Activated CD8-positive, alpha-beta memory T cell treated with anti-CD3 and anti-CD28 coated beads, Interleukin-2, amount 50 U/mL, for 1 hour (primary cell): Measurements from ENCODE around the gene CFAP20DC.

Source experiments
- DNase-seq: peaks from one replicate; pipeline ENCODE4 v3.0.0-alpha.2; 2020; ENCODE audit errors: extremely low read depth

Gene CFAP20DC

DNA sequence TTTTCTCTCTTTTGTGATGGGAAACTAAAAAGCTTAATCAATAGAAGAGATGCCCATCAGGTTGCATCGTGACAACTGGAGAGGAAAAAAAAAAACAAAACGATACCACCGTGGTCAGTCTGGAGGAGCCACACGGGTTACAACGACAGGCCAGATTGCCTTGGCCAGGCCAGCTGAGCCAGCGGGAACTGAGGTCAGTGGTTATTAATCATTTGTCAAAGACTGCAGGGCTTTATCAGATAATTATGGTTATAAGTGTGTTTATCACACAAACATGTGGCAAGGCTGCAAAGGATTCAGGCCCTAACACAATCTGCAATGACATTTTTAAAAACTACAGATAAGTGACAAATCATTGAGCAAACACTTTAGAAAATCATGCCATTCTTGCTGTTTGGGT lies 248.3 kb downstream of the CFAP20DC start:
- DNase-seq = no peak

DNA sequence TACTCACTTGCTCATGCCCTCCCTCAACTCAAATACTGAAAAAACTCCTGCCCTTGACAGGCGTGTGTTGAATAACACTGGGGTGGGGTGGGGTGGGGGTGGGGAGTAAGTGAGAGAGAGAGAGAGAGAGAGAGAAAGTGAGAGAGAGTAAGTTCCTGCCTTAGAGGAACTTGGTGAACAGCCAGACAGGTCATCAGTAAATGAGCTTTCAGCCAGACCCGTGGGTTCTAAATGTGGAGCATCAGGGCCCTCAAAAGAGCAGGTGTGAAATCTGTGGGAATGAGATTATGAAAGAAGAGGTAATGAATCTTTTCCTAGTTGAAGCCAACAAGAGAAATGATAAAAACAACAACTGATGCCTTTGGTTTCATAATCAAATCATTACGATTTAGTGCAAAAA lies 248.9 kb downstream of the CFAP20DC start:
- no peak for DNase-seq

DNA sequence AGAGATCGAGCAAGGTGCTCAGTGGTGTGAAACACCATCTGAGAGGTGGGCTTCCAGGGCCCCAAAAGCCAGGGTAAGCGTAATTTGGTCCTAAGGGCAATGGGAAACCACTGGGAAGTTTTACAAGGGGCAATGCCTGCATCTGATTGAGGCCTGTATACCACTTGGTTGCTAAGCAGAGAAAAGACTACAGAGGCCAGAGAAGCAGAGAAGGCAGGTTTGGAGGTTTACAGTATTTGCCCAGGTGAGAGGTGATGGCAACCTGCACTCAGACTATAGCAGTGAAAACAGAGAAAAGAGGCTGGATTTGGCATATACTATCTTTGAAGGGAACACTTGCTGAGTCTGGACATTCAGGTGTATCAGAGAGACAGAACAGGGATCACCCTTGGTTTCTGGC lies 249.8 kb downstream of the CFAP20DC start:
- no peak for DNase-seq

DNA sequence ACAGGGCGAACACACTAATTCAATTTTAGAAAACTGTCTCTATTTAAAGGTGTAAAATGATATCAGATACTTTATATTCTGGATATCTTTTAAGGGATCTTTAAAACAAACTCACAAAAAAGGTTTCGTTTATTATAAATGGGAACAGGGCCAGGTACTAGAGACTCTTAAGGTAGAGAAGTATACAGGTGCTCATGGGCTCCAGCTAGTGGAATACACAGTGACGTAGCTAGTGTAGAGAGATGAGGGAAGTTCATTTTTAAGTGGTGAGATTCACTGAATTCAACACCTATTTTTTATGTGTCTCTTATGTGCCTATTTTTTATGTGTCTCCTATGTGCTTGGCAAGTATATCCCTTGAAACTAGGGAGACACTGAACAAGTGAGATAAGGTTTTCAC lies 250.6 kb downstream of the CFAP20DC start:
- no peak for DNase-seq

DNA sequence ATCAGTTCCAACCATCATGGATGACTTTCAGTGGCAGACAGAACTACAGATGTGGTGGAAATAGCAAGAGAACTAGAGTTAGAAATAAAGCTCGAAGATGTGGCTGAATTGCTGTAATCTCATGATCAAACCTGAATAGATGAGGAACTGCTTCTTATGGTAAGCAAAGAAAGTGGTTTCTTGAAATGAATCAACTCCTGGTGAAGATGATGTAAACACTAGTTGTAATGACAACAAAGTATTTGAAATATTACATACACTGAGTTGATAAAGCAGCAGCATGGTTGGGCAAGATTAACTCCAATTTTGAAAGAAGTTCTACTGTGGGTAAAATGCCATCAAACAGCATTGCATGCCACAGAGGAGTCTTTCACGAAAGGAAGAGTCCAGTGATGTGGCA lies 251.5 kb downstream of the CFAP20DC start:
- DNase-seq = no peak

DNA sequence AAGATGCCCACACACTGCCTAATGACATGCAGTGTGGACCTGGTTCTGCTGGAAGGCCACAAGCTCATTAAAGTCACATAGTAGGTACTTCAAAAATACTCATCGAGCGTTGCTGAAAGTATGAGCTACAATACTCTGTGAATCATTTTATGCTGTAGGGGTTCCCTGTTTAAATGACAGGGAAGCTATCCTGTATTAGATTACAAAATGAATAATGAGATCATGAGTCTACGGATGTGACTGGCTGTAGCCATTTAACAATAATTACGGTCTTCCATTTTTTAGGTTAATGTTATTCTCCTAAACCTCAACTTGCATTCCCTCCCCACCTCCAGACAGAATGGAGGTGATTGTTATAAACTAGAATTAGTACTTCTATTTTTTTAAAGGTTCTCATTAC lies 255.1 kb downstream of the CFAP20DC start:
- no peak for DNase-seq

DNA sequence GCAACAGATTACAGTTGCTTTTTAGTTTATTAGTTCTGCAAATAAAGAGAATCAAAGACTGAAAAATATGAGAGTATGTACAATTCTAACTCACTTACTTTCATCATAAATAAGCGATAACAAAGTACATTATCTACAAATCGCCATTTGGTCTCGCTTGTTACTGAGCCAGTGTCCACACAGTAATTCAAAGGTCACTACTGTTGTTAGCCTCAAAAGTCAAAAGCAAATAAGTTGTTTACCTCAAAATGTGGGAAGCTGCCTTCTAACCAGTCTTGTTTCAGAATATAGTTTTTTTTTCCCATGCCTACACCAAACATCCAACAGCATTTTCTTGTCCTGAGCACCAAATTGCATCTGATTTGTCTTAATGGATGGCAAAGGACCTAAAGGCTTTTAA lies 255.9 kb downstream of the CFAP20DC start:
- DNase-seq = no peak

DNA sequence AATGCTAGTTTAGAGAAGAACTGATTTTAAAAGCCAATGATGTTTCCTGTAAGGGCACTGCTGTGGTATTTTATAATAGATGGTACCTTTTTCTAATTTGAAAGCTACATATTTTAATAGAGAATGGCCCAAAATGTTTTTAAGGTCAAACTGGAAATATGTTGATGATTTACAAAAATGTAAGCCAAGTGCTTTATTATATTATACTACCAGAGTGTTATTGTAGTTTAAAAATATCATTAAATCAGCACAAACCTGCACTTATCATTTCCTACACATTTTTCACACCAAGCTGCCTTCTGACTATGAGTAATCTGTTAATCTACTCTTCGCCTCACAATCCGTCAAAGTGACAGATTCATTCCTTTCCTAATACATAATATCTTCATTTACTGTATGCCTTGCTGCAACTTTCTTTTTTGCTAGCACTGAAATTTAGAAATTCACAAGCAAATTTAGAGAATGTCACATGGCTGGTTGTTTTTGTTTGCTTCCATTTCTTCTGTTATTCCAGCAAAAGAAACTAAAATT lies 256.8 kb downstream of the CFAP20DC start:
- no peak for DNase-seq

DNA sequence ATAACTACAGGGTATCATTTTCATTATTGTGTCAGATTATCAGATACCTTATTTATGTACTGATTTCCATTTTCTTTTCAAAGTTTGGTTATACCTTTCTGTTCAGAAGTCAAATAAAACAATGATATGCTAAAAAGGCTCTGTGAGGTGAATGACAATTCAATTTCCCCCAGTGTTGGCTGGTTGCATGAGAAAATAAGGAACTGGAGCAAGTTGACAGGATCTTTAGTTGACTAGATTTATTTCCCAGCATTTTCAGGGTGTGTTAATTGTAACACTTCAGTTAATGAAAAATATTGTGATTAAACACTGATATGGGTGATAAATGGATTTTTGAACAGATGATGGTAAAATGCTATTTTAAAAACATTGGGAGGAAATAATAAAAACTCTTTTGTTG lies 260.4 kb downstream of the CFAP20DC start:
- no peak for DNase-seq

DNA sequence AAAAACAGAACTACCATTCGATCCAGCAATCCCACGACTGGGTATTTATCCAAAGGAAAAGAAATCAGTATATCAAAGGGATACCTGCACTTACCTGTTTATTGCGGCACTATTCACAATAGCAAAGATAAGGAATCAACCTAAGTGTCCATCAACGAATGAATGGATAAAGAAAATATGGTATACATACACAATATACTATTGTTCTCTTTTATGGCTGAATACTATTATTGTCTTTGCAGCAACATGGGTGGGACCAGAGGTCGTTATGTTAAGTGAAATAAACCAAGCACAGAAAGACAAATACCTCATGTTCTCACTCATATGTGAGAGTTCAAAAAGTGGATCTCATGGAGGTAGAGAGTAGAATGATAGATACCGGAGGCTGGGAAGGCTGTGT lies 264.9 kb downstream of the CFAP20DC start:
- DNase-seq = no peak

DNA sequence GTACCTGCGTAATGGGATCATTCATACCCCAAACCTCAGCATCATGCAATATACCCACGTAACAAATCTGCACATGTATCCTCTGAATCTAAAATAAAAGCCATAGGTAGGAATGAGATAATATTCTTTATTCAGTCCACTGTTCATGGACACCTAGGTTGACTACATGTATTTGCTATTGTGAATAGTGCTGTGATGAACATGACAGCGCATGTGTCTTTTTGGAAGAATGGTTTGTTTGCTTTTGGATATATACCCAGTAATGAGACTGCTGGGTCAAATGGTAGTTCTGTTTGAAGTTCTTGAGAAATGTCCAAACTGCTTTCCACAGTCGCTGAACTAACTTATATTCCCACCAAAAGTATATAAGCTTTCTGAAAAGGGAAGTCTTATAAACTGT lies 265.4 kb downstream of the CFAP20DC start:
- no peak for DNase-seq

DNA sequence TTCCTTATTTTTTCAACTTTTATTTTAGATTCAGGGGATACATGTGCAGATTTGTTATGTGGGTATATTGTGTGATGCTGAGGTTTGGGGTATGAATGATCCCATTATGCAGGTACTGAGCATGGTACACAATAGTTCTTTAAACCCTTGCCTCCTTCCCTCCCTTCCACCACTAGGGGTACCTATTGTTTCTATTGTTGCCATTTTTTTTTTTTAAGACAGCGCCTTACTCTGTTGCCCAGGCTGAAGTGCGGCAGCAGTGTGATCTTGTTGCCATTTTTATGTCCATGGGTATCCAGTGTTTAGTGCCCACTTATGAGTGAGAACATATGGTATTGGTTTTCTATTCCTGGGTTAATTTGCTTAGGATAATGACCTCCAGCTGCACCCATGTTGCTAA lies 266.0 kb downstream of the CFAP20DC start:
- no peak for DNase-seq

DNA sequence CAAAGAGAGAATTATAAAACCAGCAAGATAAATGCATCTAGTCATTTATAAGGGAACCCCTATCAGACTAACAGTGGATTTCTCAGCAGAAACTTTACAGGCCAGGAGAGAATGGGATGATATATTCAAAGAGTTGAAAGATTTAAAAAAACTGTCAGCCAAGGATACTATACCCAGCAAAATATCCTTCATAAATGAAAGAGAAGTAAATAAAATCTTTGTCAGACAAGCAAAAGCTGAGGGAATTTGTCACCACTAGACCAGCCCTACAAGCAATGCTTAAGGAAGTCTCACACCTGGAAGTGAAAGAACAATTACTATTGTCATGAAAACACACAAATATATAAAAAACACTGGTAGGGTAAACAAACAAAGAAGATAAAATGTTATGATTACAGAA lies 269.9 kb downstream of the CFAP20DC start:
- DNase-seq = no peak

DNA sequence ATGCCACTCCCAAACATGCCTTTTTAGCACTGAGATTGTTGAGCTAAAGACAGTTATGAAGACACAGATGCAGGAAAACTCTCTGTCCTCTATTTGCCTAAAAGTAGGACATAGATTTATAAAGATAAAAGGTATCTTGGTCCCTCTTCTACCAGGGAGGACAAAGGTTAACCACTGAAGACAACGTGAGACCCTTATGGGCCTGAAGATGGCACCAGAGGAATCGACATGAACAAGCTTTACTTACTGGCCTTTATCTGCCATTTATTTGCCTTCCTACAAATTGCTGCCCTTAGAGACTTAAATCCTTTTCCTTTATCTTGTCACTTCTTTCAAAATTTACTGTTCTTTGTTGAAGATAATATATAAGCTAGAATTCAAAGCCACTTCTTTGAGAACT lies 273.6 kb downstream of the CFAP20DC start:
- DNase-seq = no peak

DNA sequence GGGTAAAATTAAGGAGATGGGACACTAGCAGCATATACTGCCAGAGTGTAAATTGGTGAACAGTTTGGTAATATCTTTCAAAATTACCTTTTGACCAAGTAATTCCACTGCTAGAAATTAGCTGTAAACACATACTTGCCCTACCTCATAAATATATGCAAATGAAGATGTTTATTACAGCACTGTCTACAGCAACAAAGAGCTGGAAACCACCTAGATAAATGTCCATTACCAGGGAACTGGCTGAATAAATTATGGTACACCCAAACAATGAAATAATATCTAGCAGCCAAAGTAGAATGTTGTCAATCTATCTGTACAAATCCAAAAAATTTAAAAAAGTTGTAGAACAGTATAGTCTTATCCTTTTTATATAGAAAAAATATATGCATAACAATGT lies 277.4 kb downstream of the CFAP20DC start:
- DNase-seq = no peak

DNA sequence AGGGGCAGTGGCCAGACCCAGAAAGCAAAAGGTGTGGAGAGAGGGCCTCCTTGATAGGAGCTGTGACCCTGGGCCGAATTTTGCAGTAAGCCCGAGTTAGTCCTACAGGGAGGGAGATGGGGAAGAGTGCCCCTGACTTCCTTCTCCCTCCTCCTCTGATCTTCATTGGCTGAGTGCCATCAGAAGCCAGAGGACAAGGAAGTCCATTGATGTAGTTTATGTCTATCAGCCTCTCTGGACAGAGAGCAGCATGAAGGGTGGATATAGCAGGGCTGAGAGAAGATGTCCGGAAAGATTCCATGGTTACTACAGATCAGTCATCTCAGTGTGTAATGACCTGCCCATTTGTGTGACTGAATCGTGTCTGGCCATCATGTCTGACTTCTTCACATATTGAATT lies 280.8 kb downstream of the CFAP20DC start:
- no peak for DNase-seq

DNA sequence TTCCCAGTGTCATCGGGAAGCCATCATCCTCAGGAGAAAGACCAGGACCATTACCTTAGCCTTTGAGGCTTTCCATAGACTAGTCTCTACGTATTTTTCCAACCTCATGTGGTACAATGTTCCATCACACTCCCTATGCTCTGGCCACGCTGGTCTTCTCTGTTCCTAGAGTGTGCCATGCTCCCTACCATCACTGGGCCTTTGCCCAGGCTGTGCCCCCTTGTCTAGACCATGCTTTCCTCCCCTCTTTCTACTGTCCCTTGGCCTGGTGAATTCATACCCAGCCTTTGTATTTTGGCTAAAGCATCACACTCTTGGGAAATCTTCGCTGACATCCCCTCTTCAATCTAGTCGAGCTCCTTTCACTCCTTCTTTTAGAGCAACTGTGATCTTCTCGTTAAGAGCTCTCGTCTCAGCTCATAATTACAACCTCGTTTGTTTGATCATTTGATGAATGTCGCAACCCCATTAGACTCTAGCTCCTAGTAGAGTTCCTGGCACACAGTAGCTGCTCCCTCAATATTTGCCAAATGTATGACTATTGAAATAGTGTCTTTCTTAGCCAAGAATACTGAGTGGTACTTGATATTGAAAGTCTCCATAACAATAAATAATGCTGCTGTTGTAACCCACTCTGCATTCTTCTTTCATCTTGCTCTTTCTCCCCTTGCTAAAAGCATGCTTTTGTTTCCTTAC lies 283.1 kb downstream of the CFAP20DC start:
- no peak for DNase-seq

DNA sequence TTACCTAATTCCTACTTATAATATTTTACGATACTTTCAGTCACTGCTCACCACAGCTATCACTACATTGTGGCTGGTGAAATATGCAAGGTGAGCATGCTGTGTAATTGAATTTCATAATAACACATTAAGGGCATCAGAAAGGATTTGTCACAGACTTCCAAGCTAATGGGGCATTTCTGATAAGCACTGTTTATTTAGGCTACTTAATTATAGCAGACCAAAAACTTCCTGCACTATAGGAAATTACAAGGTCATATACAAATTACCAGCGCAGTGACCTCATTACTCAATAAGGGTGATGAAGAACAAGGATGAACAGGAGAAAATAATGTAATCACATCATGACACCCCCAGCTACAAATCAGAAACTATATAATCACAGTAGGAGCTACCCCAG lies 294.7 kb downstream of the CFAP20DC start:
- DNase-seq = no peak

DNA sequence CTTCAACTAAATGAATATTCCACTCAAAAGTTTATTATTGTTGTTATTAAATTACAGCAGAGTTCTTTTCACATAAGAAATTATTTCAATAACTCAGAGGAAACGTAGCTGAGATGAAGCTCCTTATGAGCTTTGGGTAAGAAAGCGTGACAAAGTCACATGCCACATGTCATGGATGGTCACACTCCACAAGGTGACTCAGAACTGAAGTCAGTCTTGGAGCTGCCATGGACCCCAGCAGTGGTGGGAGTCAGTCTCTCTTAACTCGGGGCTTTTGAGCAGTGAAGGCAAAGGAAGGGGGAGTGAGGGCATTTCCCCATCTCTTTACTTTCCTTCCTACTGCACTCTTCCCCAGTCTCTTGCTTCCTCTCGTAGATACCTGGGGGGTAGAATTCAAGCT lies 295.8 kb downstream of the CFAP20DC start:
- DNase-seq = no peak

DNA sequence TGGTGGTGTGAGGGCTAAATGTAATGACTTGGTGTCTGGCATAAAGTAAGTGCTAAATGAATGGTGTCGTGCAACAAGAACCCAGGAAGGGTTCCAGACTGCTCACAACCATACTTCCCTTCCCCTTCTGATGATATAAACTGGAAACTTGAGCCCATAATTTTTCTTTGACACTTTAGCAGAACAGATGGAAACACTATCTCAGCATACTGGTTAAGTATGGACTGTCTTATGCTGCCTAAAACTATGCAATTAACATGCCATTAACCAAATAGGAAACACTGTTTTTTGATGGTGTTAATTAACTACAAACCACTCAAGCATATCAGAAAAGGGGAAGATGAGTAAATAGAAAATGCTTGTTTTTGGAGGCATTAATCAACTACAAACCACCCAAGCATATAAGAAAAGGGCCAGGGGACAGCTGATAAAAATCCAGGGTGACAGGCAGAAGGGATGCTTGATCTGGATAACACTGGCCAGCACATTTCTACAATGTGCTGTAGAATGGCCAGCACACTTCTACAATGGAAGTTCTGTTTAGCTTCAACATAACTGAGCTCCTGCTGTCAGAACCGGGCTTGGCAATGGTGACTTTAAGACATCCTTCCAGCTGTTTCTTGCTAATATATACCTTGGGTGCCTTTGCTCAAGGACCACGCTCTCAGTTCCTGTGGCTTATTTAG lies 297.8 kb downstream of the CFAP20DC start:
- no peak for DNase-seq

DNA sequence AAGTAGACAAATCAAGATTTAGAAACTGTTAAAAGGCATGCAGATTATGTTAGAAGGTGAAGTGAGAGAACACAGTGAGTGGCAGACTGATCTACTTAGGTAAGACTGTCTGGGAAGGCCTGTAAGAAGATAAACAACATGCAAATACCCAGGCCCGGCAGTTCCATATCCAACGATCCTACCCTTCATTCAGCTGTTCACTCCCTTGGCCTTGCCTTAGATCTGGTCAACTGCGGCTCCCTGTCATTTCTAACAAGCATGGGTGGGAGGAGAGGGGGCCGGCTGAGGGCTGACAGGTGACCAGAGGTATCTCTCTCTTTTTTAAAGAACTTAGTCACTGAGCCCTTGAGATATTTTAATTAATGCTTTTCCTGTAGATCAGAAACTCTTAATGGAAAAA lies 298.6 kb downstream of the CFAP20DC start:
- DNase-seq = no peak

DNA sequence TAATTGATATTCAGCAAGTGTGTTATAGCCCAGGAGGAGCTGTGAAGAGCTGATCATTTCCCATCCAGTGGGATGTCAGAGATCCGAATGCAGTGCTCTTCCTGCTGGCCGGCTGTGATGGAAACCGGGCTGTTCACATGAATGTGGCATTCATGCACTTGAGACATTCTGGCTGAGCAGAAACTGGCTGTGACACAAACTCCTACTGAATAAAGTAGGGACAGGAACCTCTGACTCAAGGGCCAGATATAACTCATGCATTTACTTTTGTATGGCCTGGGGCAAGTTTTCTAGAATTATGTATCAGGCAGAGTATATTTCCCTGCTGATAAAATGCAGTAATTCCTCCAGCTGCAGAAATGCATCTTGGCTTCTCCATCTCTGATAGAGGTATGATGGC lies 299.9 kb downstream of the CFAP20DC start:
- no peak for DNase-seq

DNA sequence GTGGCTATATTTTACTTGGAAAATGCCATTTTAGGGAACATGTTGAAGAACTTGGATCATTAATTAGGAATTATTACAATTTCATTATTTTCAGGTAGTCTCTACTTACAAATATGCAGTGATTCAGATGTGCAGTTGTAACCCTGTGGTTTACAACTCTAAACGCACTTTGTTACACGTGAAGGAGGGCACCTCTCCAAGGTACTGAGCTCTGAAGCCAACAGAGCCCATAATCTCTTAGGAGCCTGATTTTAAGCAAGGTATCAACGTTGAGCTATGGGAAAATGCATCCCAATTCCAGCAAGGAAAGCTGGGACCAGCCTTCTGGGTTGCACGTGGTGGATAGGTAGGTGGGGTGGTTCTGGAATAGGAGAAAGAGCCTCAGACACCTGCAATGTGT lies 301.8 kb downstream of the CFAP20DC start:
- no peak for DNase-seq

DNA sequence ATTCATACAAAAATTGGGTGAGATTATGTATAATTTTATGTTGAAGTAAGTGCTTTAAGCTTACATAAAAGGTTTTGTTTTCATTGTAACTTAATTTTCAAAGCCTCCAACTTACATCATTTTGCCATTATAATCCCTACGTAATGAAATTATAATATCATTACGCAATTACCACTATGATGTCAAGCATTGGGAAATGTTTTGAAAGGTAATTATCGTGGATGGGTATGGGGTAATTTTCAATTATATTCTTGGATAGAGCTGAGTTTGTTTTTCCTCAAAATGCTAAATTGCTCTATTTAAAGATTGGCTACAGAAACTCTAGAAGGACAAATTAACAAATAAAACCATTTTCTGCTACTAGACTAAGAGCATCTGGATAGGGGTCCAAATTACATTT lies 303.1 kb downstream of the CFAP20DC start:
- DNase-seq = no peak
